ENCODE data around the gene KANSL2. TPM values are rescaled to one million over a fixed set of nuclear protein-coding genes. Genes with fewer than 3 reads are reported as not detected.
A peak's percentile ranks its signal among the peaks of the same experiment; 100 is the strongest.

KANSL2 gene
- total and polyA plus RNA-seq, 2 of the 13 experiments (the other 11 are each of a cell fraction or from before 2014, with no cell fraction given) = 24.1 to 41.3 TPM

GRCh38 chr12:48681710-48682532 is at the start of gene KANSL2 (continued):
- TF ChIP-seq ZNF276 (CRISPR knock-in tag; IDR thresholded peaks at IDR 0.05; ENCODE audit: low read depth) (peak; percentile 92), NFYC (CRISPR knock-in tag; IDR thresholded peaks at IDR 0.05) (peak; percentile 97), MAX (IDR thresholded peaks at IDR 0.05) (peak; percentile 75), KLF12 (CRISPR knock-in tag; IDR thresholded peaks at IDR 0.05; ENCODE audit: borderline replicate concordance) (peak; percentile 34; the same call in 1 of the 2 replicates), MEIS1 (CRISPR knock-in tag; IDR thresholded peaks at IDR 0.05; ENCODE audit: borderline replicate concordance) (peak; percentile 94), HOXA3 (CRISPR knock-in tag; IDR thresholded peaks at IDR 0.05) (peak; percentile 83), ZNF550 (CRISPR knock-in tag; IDR thresholded peaks at IDR 0.05; ENCODE audit: borderline replicate concordance) (no peak), TOPORS (CRISPR knock-in tag; IDR thresholded peaks at IDR 0.05) (peak; percentile 91), THAP9 (CRISPR knock-in tag; IDR thresholded peaks at IDR 0.05; ENCODE audit: borderline replicate concordance) (peak; percentile 98), ZNF557 (CRISPR knock-in tag; IDR thresholded peaks at IDR 0.05) (no peak), ZNF318 (CRISPR knock-in tag; IDR thresholded peaks at IDR 0.05) (no peak), ZNF780A (CRISPR knock-in tag; IDR thresholded peaks at IDR 0.05) (no peak), MTERF4 (CRISPR knock-in tag; IDR thresholded peaks at IDR 0.05) (peak; percentile 64; the same call in 1 of the 2 replicates)
